ENCODE measurements around the gene DSCAML1. TPM values are rescaled to one million over a fixed set of nuclear protein-coding genes. Genes with fewer than 3 reads are reported as not detected.
A peak's percentile ranks its signal among the peaks of the same experiment; 100 is the strongest.

The DSCAML1 gene
- total RNA-seq, 1 experiment from 2014 or later, result not detected

- Histone ChIP-seq H3K9ac (ENCODE audit: low read length) (no peak overlapping the region), H3K4me2 (ENCODE audit: low read length) (no peak overlapping the region), H3K27ac (ENCODE audit: low read depth, low read length) (no peak overlapping the region), H3K27me3 (ENCODE audit: insufficient read depth, low read length) (no peaks in the 10 kb centered on the region), H3K9me2 (ENCODE audit: insufficient read depth) (no peaks in the 10 kb centered on the region), H3K9me3 (ENCODE audit: control insufficient read depth in 1 of 2, insufficient read depth in 1 of 2, low read depth in 1 of 2, low read length in 2 of 2) (no peaks in the 10 kb centered on the region), H3K4me3 (replicated peaks in 1 of 2; ENCODE audit: low read depth in 1 of 2, low read length in 2 of 2) (no peak overlapping the region), H4K20me1 (ENCODE audit: insufficient read depth) (no peaks in the 10 kb centered on the region), H2AFZ (ENCODE audit: low read depth, low read length, poor library complexity, severe bottlenecking) (peak overlapping the region; percentile 96), H3K36me3 (ENCODE audit: control insufficient read depth in 1 of 2, insufficient read depth in 2 of 2, low read length in 2 of 2) (no peaks in the 10 kb centered on the region), H3K79me2 (ENCODE audit: insufficient read depth, low read length) (no peaks in the 10 kb centered on the region), H3K4me1 (ENCODE audit: control insufficient read depth in 1 of 2, insufficient read depth in 2 of 2, low read length in 2 of 2) (no peaks in the 10 kb centered on the region)
- CTCF ChIA-PET, result interaction anchor here (0.6 to 7.2 kb wide), 14 partner anchors 9 to 418 kb away, joined by 3 to 143 read pairs (median 3); no protein-coding TSS in a partner anchor
- RAD21 ChIA-PET (ENCODE audit: low non-redundant PET in 1 of 2, low total read pairs in 2 of 2, uncharacterized antibody in 2 of 2, unreplicated experiment in 2 of 2), result interaction anchor here (0.6 to 1.8 kb wide), 4 partner anchors 103 to 447 kb away, joined by 3 to 24 read pairs (median 12); no protein-coding TSS in a partner anchor
- TF ChIP-seq ATF3 (IDR thresholded peaks at IDR 0.05), result no peak
- no peak for TF ChIP-seq POLR2AphosphoS5 (IDR thresholded peaks at IDR 0.05; ENCODE audit: low read depth, low read length)
- peak; percentile 94 to 99 (median 95) for TF ChIP-seq CTCF (IDR thresholded peaks at IDR 0.05 in 2 of 3, conservative IDR thresholded peaks at IDR 0.05 in 1 of 3; ENCODE audit: borderline replicate concordance in 1 of 3, insufficient read depth in 1 of 3, low read depth in 2 of 3, low read length in 2 of 3)
- TF ChIP-seq RAD21 (IDR thresholded peaks at IDR 0.05; ENCODE audit: low read depth), result peak; percentile 94
- no peak for TF ChIP-seq ZNF274 (IDR thresholded peaks at IDR 0.05; ENCODE audit: low read depth, low read length)
- peak; percentile 95 for ATAC-seq
- POLR2A ChIA-PET, result interaction anchor here (0.5 to 0.8 kb wide), 2 partner anchors 101 to 103 kb away, joined by 3 read pairs; no protein-coding TSS in a partner anchor
- intact Hi-C loops (cut with micrococcal nuclease), result loop anchor here (1.0 kb wide), 2 partner anchors 103 to 209 kb away; no protein-coding TSS in a partner anchor
- DNase-seq (ENCODE audit: low read depth, low spot score), result peak; percentile 54
- BruUV-seq (replicated peaks), result no TSS peak
Observed at GRCh38 chr11:117843666-117844484, 46.9 kb upstream of the DSCAML1 start.

Data from HCT116 (cell line).